Stromal cell of bone marrow (primary cell): ENCODE measurements around the gene GIPC3.
"Not testable (repeated sequence)": the region's sequence is repeated elsewhere in the genome, so short reads cannot be mapped to it uniquely, and the experiment has no call there.

ENCODE experiments used
- DNase-seq: peaks from one replicate; pipeline ENCODE4 v3.0.0-alpha.2; 2012; ENCODE audit warnings: low read depth

GIPC3 gene

DNA sequence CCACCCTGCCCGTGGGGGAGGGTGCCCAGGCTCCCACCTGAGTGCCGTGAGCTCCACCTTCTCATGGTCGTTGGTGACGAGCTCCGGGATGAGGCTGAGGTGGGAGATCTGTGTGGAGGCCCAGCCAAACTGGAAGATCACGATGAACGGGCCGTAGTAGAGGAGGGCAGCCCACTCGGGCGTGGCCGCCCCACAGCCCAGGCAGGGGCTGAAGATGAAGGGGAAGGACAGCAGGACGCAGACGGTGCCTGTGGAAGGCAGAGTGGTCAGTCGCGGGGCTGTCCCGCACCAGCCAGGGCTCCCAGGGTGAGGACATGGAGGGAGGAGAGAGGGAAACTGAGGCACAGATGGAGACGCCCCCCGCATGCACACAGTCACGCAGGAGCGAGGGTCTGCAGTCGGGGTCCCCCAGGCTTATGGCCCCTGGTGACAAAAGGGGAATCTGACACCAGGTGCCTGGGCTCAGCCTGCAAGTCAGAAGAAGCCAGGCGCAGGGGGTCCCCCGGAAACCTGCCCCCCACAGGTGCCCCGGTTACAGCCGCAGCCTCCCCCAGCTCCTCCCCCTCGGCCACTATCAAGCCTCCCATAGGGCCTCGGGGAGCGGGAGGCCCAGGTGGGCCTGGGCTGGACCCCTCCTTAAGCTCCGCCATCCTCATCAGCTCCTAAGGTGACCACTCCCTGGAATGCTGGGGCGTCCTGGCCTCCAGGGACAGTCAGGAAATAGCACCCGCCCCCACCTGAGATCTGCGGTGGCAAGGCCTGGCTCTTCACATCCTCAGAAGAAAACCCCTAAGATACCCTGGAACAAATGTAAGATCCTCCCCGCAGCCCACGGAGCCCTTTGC is 34.1 kb upstream of the GIPC3 start:
- no peak for DNase-seq

DNA sequence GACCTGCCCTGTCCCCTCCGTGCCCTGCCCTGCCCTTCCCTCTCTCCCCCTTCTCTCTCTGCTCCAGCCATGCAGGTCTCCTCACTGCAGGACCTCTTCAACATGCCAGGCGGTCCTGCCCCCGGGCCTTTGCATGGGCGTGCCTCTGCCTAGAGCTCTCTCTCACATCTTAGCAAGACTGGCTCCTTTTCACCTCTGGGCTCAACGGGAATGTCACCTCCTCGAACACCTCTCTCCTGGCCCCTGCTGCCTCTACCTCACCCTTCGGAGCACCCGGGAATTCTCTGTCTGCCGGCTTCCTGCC is 33.5 kb upstream of the GIPC3 start:
- no peak for DNase-seq

- no peak for DNase-seq
These were observed 30.8 kb upstream of the GIPC3 start for GRCh38 chr19:3554254-3555083.

- DNase-seq: no peak
These were observed 29.4 kb upstream of the GIPC3 start for GRCh38 chr19:3555653-3556422.

GRCh38 chr19:3556423-3556977 is 28.8 kb upstream of the GIPC3 start:
- DNase-seq: no peak

- no peak for DNase-seq
These were observed 28.3 kb upstream of the GIPC3 start for GRCh38 chr19:3556978-3557460.

GRCh38 chr19:3557461-3558248 is 27.6 kb upstream of the GIPC3 start, which contains the start of gene MFSD12:
MFSD12 (minus strand) TSS chr19:3557586; CDS start chr19:3557403, 183 bp downstream.
- DNase-seq: peak; percentile 90

- no peak for DNase-seq
These were observed 21.4 kb upstream of the GIPC3 start for GRCh38 chr19:3563709-3564524.

- no peak for DNase-seq
These were observed 20.1 kb upstream of the GIPC3 start for GRCh38 chr19:3565139-3565538.

DNA sequence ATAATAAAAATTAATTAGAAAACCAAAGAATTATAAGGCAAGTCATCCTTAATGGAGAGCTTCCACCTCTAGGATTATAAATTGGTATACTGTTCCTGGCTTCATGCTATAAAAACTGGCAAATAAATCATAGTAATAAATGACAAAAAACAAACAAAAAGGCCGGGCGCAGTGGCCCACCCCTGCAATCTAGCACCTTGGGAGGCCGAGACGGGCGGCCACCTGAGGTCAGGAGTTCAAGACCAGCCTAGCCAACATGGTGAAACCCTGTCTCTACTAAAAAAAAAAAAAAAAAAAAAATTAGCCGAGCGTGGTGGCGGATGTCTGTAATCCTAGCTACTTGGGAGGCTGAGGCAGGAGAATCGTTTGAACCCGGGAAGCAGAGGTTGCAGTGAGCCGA is 15.2 kb upstream of the GIPC3 start:
- DNase-seq: not testable (repeated sequence)

DNA sequence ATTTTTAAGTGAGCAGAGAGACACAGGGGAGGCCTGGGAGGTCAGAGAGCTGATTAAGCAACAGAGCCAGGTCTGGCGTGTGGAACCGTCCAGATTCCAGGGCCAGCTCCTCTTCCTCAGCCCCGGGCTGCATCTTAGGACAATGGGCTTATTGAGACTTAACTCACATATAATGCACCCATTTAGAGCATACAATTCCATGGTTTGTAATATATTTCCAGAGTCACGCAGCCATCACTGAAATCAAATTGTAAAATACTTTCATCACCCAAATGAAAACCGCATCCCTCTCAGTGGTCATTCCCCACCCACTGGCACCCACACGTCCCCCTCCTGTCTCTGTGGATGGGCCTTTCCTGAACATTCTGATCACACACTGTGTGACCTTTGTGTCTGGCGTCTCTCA is 14.7 kb upstream of the GIPC3 start:
- no peak for DNase-seq

- DNase-seq: peak; percentile 99
These were observed 13.0 kb upstream of the GIPC3 start for GRCh38 chr19:3572132-3572854.

- no peak for DNase-seq
These were observed 12.5 kb upstream of the GIPC3 start, which contains the start of gene HMG20B for GRCh38 chr19:3572855-3573161. HMG20B (plus strand) TSS chr19:3572944; CDS start chr19:3573310, 366 bp downstream.

DNA sequence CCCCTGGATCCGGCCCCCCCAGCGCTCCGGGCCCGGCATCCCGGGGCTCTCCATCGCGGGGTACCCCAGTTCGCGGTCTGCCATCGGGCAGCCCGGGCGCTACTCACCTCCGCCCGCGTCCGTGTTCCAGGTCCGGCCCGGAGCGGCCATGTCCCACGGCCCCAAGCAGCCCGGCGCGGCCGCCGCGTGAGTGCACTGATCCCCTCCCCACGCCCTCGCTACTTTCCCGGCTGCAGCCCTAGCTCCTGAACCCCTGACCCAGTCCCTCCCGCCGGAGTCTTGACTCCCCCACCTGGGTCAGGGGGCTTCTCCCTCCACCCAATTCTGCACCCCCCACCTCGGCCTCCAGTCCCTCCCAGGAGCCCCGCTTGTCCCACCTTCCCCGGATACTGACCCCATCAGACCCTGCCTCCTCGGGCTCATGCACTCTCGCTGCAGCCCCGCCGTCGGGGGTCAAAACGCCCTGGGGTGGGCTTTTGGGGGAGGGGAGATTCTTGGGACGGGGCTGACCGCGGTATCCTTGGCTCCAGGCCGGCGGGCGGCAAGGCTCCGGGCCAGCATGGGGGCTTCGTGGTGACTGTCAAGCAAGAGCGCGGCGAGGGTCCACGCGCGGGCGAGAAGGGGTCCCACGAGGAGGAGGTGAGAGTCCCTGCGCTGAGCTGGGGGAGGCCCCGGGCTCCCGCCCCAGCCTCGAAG is 12.0 kb upstream of the GIPC3 start:
- DNase-seq: no peak

- DNase-seq: peak; percentile 81
These were observed 11.2 kb upstream of the GIPC3 start for GRCh38 chr19:3573858-3574637.

DNA sequence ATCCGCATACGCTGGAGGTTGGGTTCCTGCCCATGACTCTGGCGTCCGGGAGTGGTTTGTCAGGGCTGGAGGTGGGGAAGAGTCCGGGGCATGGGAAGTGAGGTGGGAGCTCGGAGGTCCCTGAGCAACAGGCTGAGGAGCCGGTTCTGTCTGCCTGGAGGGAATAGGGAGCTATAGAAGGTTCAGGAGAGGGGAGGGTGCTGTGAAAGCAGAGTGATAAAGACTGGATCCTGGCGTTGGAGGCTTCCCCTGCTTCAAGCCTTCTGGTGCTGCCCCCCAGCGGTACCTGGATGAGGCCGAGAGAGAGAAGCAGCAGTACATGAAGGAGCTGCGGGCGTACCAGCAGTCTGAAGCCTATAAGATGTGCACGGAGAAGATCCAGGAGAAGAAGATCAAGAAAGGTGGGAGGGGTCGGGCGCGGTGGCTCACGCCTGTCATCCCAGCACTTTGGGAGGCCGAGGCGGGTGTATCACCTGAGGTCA is 10.0 kb upstream of the GIPC3 start:
- DNase-seq: no peak

DNA sequence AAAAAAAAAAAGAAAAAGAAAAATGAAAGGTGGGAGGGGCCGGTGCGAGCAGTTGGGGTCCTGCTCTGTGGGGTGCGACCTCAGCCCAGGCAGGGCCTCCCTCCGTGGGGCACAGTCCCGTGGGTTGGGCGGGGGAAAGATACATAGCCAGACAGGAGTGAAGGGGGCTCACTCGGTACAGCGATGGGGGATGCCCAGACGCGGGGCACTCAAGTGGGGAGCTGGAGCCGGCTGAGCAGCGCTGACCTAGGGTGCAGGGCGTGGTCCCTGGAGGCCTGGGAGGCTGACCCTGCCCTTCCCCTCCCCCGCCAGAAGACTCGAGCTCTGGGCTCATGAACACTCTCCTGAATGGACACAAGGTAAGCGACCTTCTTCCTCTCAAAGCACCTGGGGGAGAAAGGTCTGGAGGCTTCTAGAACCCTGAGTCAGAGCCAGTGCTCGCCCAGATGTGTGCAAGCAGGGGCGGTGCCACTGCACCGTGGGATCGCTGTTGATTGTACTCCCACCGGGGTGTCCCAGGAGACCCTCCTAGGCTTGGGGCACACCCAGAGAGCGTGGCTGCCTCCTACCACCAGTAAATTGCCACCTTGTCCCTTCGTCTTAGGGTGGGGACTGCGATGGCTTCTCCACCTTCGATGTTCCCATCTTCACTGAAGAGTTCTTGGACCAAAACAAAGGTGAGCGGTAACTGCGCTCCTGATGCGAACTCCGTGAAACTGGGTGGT is 9.2 kb upstream of the GIPC3 start:
- no peak for DNase-seq
